HepG2 (cell line): Measurements from ENCODE around the gene PXK. TPM values are rescaled to one million over a fixed set of nuclear protein-coding genes. Genes with fewer than 3 reads are reported as not detected.

Experiments used
- AHDC1 ChIP-seq: sonication (generic); formaldehyde crosslinking; IDR thresholded peaks from 2 replicates; pipeline ENCODE4 v1.5.1; 2020; ENCODE audit warnings: mild to moderate bottlenecking, missing genetic modification reagents, borderline replicate concordance
- CERS6 ChIP-seq: sonication (generic); formaldehyde crosslinking; IDR thresholded peaks from 2 replicates; pipeline ENCODE4 v1.5.0; 2020; ENCODE audit warnings: missing genetic modification reagents
- GLI4 ChIP-seq: sonication (generic); formaldehyde crosslinking; IDR thresholded peaks from 2 replicates; pipeline ENCODE4 v1.5.1; 2020; ENCODE audit warnings: missing genetic modification reagents, mild to moderate bottlenecking, moderate library complexity, borderline replicate concordance
- NR2F1 ChIP-seq, 2 experiments: fragments of 450-650 bp in 1 of 2; formaldehyde crosslinking in 1 of 2; IDR thresholded peaks; 2 replicates each; pipeline versions ENCODE4 v1.5.0 to v1.6.1; 2016 to 2020; ENCODE audit warnings: mild to moderate bottlenecking in 1 of 2, missing compliant biosample characterization in 1 of 2, missing genetic modification reagents in 1 of 2, moderate library complexity in 1 of 2
- RXRA ChIP-seq: sonication (generic); formaldehyde crosslinking; IDR thresholded peaks from 2 replicates; pipeline ENCODE4 v1.5.1; 2020; ENCODE audit warnings: missing genetic modification reagents
- SOX5 ChIP-seq: IDR thresholded peaks from 2 replicates; pipeline ENCODE4 v1.6.1; 2016; ENCODE audit warnings: borderline replicate concordance
- SRY ChIP-seq: sonication (generic); formaldehyde crosslinking; IDR thresholded peaks from 2 replicates; pipeline ENCODE4 v1.8.0; 2022; ENCODE audit warnings: mild to moderate bottlenecking, missing genetic modification reagents
- TGIF2 ChIP-seq: IDR thresholded peaks from 2 replicates; pipeline ENCODE4 v1.6.1; 2016; ENCODE audit warnings: control low read depth, missing compliant biosample characterization
- ZBTB1 ChIP-seq: sonication (generic); formaldehyde crosslinking; IDR thresholded peaks from 2 replicates; pipeline ENCODE4 v1.4.0; 2020; ENCODE audit warnings: missing genetic modification reagents, borderline replicate concordance
- ZNF142 ChIP-seq: sonication (generic); formaldehyde crosslinking; IDR thresholded peaks from 2 replicates; pipeline ENCODE4 v1.4.0; 2020; ENCODE audit warnings: missing genetic modification reagents
- polyA plus RNA-seq, 8 experiments: library from polyadenylated mRNA; depleted of rRNA in 3 of 8; stranded (reverse) in 7 of 8; unstranded in 1 of 8; fragments of >200 nt; fragmentation: Illumina TruSeq in 4 of 8; extraction: Trizol in 4 of 8; gene quantifications; 2 replicates each; pipeline versions ENCODE4 v1.2.1 to v1.2.3, GENCODE V29; 2011 to 2016; ENCODE audit warnings: low read depth in 4 of 8, missing spikeins in 1 of 8, mixed read lengths in 1 of 8; ENCODE audit not compliant: insufficient read depth in 1 of 8
- total RNA-seq, 5 experiments: library from RNA; depleted of rRNA; stranded (reverse); fragments of >200 nt; fragmentation: Illumina TruSeq; extraction: Trizol; gene quantifications; 2 replicates each; pipeline ENCODE4 v1.2.3, GENCODE V29; 2016; ENCODE audit warnings: low read depth in 1 of 5
- TF ChIP-seq, protein P1 (sequence below), 2 experiments: IDR thresholded peaks; 2 replicates each; pipeline ENCODE4 v1.6.1; 2011 to 2012; ENCODE audit warnings: low read length in 2 of 2, borderline replicate concordance in 1 of 2, low read depth in 1 of 2, mild to moderate bottlenecking in 1 of 2, moderate library complexity in 1 of 2

The PXK gene
- total and polyA plus RNA-seq, 2 of the 13 experiments (the other 11 are each of a cell fraction or from before 2014, with no cell fraction given): 6.4 to 18.6 TPM

- TF ChIP-seq ZNF142 (CRISPR knock-in tag) (no peak), TGIF2 (CRISPR knock-in tag) (peak; percentile 29; the same call in 1 of the 2 replicates), RXRA (CRISPR knock-in tag) (0 out of 2 replicates have a peak, but pooled peaks have one; percentile 36), GLI4 (peak; percentile 38; the same call in 1 of the 2 replicates), NR2F1 (CRISPR knock-in tag; IDR thresholded peaks at IDR 0.05) (no peak; a peak in 1 of 4 replicates), AHDC1 (CRISPR knock-in tag) (no peak), ZBTB1 (CRISPR knock-in tag) (no peak), SOX5 (CRISPR knock-in tag) (peak; percentile 34; the same call in 1 of the 2 replicates), CERS6 (no peak), SRY (CRISPR knock-in tag) (no peak)
- TF ChIP-seq, protein P1, sequence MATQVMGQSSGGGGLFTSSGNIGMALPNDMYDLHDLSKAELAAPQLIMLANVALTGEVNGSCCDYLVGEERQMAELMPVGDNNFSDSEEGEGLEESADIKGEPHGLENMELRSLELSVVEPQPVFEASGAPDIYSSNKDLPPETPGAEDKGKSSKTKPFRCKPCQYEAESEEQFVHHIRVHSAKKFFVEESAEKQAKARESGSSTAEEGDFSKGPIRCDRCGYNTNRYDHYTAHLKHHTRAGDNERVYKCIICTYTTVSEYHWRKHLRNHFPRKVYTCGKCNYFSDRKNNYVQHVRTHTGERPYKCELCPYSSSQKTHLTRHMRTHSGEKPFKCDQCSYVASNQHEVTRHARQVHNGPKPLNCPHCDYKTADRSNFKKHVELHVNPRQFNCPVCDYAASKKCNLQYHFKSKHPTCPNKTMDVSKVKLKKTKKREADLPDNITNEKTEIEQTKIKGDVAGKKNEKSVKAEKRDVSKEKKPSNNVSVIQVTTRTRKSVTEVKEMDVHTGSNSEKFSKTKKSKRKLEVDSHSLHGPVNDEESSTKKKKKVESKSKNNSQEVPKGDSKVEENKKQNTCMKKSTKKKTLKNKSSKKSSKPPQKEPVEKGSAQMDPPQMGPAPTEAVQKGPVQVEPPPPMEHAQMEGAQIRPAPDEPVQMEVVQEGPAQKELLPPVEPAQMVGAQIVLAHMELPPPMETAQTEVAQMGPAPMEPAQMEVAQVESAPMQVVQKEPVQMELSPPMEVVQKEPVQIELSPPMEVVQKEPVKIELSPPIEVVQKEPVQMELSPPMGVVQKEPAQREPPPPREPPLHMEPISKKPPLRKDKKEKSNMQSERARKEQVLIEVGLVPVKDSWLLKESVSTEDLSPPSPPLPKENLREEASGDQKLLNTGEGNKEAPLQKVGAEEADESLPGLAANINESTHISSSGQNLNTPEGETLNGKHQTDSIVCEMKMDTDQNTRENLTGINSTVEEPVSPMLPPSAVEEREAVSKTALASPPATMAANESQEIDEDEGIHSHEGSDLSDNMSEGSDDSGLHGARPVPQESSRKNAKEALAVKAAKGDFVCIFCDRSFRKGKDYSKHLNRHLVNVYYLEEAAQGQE (IDR thresholded peaks at IDR 0.05; ENCODE audit: borderline replicate concordance in 1 of 2, low read depth in 1 of 2, low read length in 2 of 2): 0 out of 4 replicates have a peak, but pooled peaks of 1 of the 2 experiments have one; percentile 44
Measured at GRCh38 chr3:58463181-58463941, 130.7 kb downstream of the PXK start (continued).
